ENCODE results near the gene LRRFIP2.

The LRRFIP2 gene

GRCh38 chr3:37144806-37145205, 29.6 kb downstream of the LRRFIP2 start:
- H3K4me3 ChIP-seq (ENCODE audit: low read length, poor library complexity, severe bottlenecking) = no peak overlapping the region
- peaks cover 50% of the 10 kb centered on the region for H3K36me3 ChIP-seq (ENCODE audit: insufficient read depth, low read length)

GRCh38 chr3:37143821-37144220, 30.6 kb downstream of the LRRFIP2 start:
- Histone ChIP-seq H3K4me1 (ENCODE audit: insufficient read depth, low read length, poor library complexity, severe bottlenecking) (no peaks in the 10 kb centered on the region), H3K79me2 (ENCODE audit: insufficient read depth, low read length) (no peaks in the 10 kb centered on the region), H3K9me2 (replicated peaks; ENCODE audit: low read depth, low read length) (no peaks in the 10 kb centered on the region), H3F3A (ENCODE audit: low read depth) (no peaks in the 10 kb centered on the region), H2AFZ (ENCODE audit: low read length) (no peak overlapping the region), H4K20me1 (ENCODE audit: insufficient read depth, low read length, poor library complexity, severe bottlenecking) (no peaks in the 10 kb centered on the region), H3K4me2 (ENCODE audit: low read depth, low read length, poor library complexity, severe bottlenecking) (no peak overlapping the region), H3K36me3 (ENCODE audit: insufficient read depth, low read length) (peaks cover 49% of the 10 kb centered on the region), H3K9ac (ENCODE audit: low read depth, low read length, poor library complexity, severe bottlenecking) (no peak overlapping the region), H3K27me3 (ENCODE audit: insufficient read depth, low read length, poor library complexity, severe bottlenecking) (no peaks in the 10 kb centered on the region), H3K4me3 (ENCODE audit: low read length, poor library complexity, severe bottlenecking) (no peak overlapping the region), H3K9me3 (ENCODE audit: insufficient read depth, low read depth, low read length) (no peaks in the 10 kb centered on the region)
- TF ChIP-seq CTCF (conservative IDR thresholded peaks at IDR 0.05; ENCODE audit: low read length) (no peak), EZH2phosphoT487 (IDR thresholded peaks at IDR 0.05; ENCODE audit: borderline replicate concordance) (no peak)

More at GRCh38 chr3:37144806-37145205, 29.6 kb downstream of the LRRFIP2 start:
- H3F3A ChIP-seq (ENCODE audit: low read depth) = no peaks in the 10 kb centered on the region
- H3K79me2 ChIP-seq (ENCODE audit: insufficient read depth, low read length) = peaks cover under 1% of the 10 kb centered on the region; the same call in 1 of the 2 replicates
- no peaks in the 10 kb centered on the region for H3K27me3 ChIP-seq (ENCODE audit: insufficient read depth, low read length, poor library complexity, severe bottlenecking)
- H3K9me3 ChIP-seq (ENCODE audit: insufficient read depth, low read depth, low read length) = no peaks in the 10 kb centered on the region
- H3K4me1 ChIP-seq (ENCODE audit: insufficient read depth, low read length, poor library complexity, severe bottlenecking) = no peaks in the 10 kb centered on the region
- H2AFZ ChIP-seq (ENCODE audit: low read length) = no peak overlapping the region
- TF ChIP-seq CTCF (conservative IDR thresholded peaks at IDR 0.05; ENCODE audit: low read length) (no peak), EZH2phosphoT487 (IDR thresholded peaks at IDR 0.05; ENCODE audit: borderline replicate concordance) (no peak)
- no peak overlapping the region for H3K9ac ChIP-seq (ENCODE audit: low read depth, low read length, poor library complexity, severe bottlenecking)
- no peaks in the 10 kb centered on the region for H3K9me2 ChIP-seq (replicated peaks; ENCODE audit: low read depth, low read length)
- H3K4me2 ChIP-seq (ENCODE audit: low read depth, low read length, poor library complexity, severe bottlenecking) = no peak overlapping the region
- H4K20me1 ChIP-seq (ENCODE audit: insufficient read depth, low read length, poor library complexity, severe bottlenecking) = no peaks in the 10 kb centered on the region

DNA sequence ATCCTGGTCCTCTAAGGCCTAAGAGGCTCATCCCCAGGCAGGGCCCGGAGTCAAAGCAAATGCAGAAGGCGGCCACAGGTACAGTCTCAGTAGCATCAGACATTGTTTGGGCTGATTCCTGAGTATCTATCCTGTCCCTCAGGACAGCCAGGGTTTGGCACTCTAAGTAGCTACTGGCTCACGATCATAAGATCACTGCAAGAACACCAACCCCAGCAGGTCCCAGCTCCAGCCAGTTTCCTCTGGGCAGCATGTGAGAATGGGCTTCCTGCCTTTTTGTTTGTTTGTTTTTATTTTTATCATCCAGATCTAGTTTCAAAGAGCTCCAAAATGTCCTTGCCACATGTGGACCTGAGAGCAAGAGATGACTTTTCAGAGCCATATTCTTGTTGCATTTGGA, 32.7 kb downstream of the LRRFIP2 start:
- H4K20me1 ChIP-seq (ENCODE audit: insufficient read depth, low read length, poor library complexity, severe bottlenecking) = no peaks in the 10 kb centered on the region
- H3K9ac ChIP-seq (ENCODE audit: low read depth, low read length, poor library complexity, severe bottlenecking) = no peak overlapping the region
- no peaks in the 10 kb centered on the region for H3K27me3 ChIP-seq (ENCODE audit: insufficient read depth, low read length, poor library complexity, severe bottlenecking)
- H2AFZ ChIP-seq (ENCODE audit: low read length) = no peak overlapping the region
- H3K36me3 ChIP-seq (ENCODE audit: insufficient read depth, low read length) = peaks cover 33% of the 10 kb centered on the region; the same call in 1 of the 2 replicates
- no peaks in the 10 kb centered on the region for H3K79me2 ChIP-seq (ENCODE audit: insufficient read depth, low read length)
- H3K9me3 ChIP-seq (ENCODE audit: insufficient read depth, low read depth, low read length) = no peaks in the 10 kb centered on the region
- no peaks in the 10 kb centered on the region for H3F3A ChIP-seq (ENCODE audit: low read depth)
- H3K4me3 ChIP-seq (ENCODE audit: low read length, poor library complexity, severe bottlenecking) = no peak overlapping the region
- H3K9me2 ChIP-seq (replicated peaks; ENCODE audit: low read depth, low read length) = no peaks in the 10 kb centered on the region
- H3K4me2 ChIP-seq (ENCODE audit: low read depth, low read length, poor library complexity, severe bottlenecking) = no peak overlapping the region
- no peaks in the 10 kb centered on the region for H3K4me1 ChIP-seq (ENCODE audit: insufficient read depth, low read length, poor library complexity, severe bottlenecking)
- no peak for TF ChIP-seq EZH2phosphoT487 (IDR thresholded peaks at IDR 0.05; ENCODE audit: borderline replicate concordance)
- no peak for TF ChIP-seq CTCF (conservative IDR thresholded peaks at IDR 0.05; ENCODE audit: low read length)

All from Loucy (cell line).